ENCODE data around the gene DHX34.

The DHX34 gene

DNA sequence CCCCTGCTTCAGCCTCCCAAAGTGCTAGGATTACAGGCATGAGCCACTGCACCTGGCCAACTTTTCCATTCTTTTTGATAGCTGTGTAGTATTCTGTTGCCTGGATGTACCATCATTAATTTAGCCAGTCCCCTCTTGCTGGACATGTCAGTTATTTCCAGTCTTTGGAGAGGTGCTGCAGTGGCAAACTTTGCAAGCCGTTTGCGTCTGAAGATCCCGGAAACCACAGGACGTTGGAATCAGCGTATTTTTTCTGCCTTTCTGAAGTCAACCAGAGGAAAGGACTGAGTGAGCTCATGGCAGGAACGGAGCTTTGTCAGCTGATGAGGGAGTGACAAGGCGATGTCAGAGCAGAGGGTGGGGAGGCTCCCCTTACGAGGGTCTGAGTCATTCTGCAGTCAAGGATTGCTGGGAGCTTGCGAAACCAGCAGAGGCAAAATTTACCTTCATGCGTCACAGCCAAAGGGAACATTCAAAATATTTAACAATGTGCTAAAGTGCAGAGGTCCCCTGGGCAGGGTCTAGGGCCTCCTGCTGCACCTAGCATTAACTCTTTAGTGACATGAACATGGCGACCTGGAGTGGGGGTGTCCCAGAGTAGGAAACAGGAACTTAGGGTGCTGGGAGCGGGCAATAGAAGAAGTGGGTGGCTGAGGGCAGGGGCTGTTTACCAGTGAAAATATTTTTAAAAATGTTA is 33.8 kb upstream of the DHX34 start (continued):
- TF ChIP-seq, protein P1, sequence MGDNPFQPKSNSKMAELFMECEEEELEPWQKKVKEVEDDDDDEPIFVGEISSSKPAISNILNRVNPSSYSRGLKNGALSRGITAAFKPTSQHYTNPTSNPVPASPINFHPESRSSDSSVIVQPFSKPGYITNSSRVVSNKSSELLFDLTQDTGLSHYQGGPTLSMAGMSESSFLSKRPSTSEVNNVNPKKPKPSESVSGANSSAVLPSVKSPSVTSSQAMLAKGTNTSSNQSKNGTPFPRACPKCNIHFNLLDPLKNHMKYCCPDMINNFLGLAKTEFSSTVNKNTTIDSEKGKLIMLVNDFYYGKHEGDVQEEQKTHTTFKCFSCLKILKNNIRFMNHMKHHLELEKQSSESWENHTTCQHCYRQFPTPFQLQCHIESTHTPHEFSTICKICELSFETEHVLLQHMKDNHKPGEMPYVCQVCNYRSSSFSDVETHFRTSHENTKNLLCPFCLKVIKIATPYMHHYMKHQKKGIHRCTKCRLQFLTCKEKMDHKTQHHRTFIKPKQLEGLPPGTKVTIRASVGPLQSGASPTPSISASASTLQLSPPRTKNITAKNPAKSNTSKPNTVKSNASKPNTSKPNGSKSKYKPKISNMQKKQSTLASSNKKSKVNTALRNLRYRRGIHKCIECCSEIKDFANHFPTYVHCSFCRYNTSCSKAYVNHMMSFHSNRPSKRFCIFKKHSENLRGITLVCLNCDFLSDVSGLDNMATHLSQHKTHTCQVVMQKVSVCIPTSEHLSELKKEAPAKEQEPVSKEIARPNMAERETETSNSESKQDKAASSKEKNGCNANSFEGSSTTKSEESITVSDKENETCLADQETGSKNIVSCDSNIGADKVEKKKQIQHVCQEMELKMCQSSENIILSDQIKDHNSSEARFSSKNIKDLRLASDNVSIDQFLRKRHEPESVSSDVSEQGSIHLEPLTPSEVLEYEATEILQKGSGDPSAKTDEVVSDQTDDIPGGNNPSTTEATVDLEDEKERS (tag by site-specific recombination; IDR thresholded peaks at IDR 0.05): peak; percentile 86
- TF ChIP-seq ZNF692 (tag by site-specific recombination; IDR thresholded peaks at IDR 0.05): 0 out of 2 replicates have a peak, but pooled peaks have one; percentile 51
- no peak for TF ChIP-seq ZNF747 (tag by site-specific recombination; IDR thresholded peaks at IDR 0.05)
- peak; percentile 38; the same call in 1 of the 2 replicates for TF ChIP-seq ZNF335 (tag by site-specific recombination; conservative IDR thresholded peaks at IDR 0.05)
- TF ChIP-seq ZNF10 (tag by site-specific recombination; IDR thresholded peaks at IDR 0.05): peak; percentile 92
- TF ChIP-seq ZNF488 (tag by site-specific recombination; IDR thresholded peaks at IDR 0.05): no peak
- TF ChIP-seq GLIS2 (tag by site-specific recombination; IDR thresholded peaks at IDR 0.05): 0 out of 2 replicates have a peak, but pooled peaks have one; percentile 31
- no peak for TF ChIP-seq HOXC10 (CRISPR knock-in tag; IDR thresholded peaks at IDR 0.05)
- peak; percentile 53 for TF ChIP-seq SETDB1 (IDR thresholded peaks at IDR 0.05; ENCODE audit: insufficient read length, low read length)
- TF ChIP-seq PRDM10 (tag by site-specific recombination; IDR thresholded peaks at IDR 0.05): 0 out of 2 replicates have a peak, but pooled peaks have one; percentile 10
- TF ChIP-seq, protein P2, sequence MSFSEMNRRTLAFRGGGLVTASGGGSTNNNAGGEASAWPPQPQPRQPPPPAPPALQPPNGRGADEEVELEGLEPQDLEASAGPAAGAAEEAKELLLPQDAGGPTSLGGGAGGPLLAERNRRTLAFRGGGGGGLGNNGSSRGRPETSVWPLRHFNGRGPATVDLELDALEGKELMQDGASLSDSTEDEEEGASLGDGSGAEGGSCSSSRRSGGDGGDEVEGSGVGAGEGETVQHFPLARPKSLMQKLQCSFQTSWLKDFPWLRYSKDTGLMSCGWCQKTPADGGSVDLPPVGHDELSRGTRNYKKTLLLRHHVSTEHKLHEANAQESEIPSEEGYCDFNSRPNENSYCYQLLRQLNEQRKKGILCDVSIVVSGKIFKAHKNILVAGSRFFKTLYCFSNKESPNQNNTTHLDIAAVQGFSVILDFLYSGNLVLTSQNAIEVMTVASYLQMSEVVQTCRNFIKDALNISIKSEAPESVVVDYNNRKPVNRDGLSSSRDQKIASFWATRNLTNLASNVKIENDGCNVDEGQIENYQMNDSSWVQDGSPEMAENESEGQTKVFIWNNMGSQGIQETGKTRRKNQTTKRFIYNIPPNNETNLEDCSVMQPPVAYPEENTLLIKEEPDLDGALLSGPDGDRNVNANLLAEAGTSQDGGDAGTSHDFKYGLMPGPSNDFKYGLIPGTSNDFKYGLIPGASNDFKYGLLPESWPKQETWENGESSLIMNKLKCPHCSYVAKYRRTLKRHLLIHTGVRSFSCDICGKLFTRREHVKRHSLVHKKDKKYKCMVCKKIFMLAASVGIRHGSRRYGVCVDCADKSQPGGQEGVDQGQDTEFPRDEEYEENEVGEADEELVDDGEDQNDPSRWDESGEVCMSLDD (tag by site-specific recombination; IDR thresholded peaks at IDR 0.05): 0 out of 2 replicates have a peak, but pooled peaks have one; percentile 12
- 0 out of 2 replicates have a peak, but pooled peaks have one; percentile 24 for TF ChIP-seq KLF17 (tag by site-specific recombination; IDR thresholded peaks at IDR 0.05)
- TF ChIP-seq ZNF114 (tag by site-specific recombination; IDR thresholded peaks at IDR 0.05): no peak
- peak; percentile 77 for TF ChIP-seq ZIC2 (tag by site-specific recombination; IDR thresholded peaks at IDR 0.05)
- TF ChIP-seq ZFP41 (tag by site-specific recombination; IDR thresholded peaks at IDR 0.05; ENCODE audit: borderline replicate concordance): no peak
- peak; percentile 94 for TF ChIP-seq ZNF660 (tag by site-specific recombination; IDR thresholded peaks at IDR 0.05)
- TF ChIP-seq GLIS1 (tag by site-specific recombination; IDR thresholded peaks at IDR 0.05): peak; percentile 83
- peak; percentile 61 for TF ChIP-seq ZBTB17 (tag by site-specific recombination; IDR thresholded peaks at IDR 0.05)
- TF ChIP-seq ZNF248 (tag by site-specific recombination; IDR thresholded peaks at IDR 0.05): no peak
- TF ChIP-seq, protein P3, sequence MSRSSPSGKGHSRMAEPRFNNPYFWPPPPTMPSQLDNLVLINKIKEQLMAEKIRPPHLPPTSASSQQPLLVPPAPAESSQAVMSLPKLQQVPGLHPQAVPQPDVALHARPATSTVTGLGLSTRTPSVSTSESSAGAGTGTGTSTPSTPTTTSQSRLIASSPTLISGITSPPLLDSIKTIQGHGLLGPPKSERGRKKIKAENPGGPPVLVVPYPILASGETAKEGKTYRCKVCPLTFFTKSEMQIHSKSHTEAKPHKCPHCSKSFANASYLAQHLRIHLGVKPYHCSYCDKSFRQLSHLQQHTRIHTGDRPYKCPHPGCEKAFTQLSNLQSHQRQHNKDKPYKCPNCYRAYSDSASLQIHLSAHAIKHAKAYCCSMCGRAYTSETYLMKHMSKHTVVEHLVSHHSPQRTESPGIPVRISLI (tag by site-specific recombination; IDR thresholded peaks at IDR 0.05): no peak
- TF ChIP-seq GLI2 (tag by site-specific recombination; IDR thresholded peaks at IDR 0.05; ENCODE audit: borderline replicate concordance, low read depth): no peak
- TF ChIP-seq ZFP37 (tag by site-specific recombination; IDR thresholded peaks at IDR 0.05): peak; percentile 43; the same call in 1 of the 2 replicates
- peak; percentile 21; the same call in 1 of the 2 replicates for TF ChIP-seq ZNF623 (tag by site-specific recombination; IDR thresholded peaks at IDR 0.05)
- TF ChIP-seq MZF1 (tag by site-specific recombination; IDR thresholded peaks at IDR 0.05; ENCODE audit: borderline replicate concordance): peak; percentile 100
